CD14-positive monocyte (primary cell): ENCODE measurements around the gene INPP4A. TPM values are rescaled to one million over a fixed set of nuclear protein-coding genes. Genes with fewer than 3 reads are reported as not detected.

Source experiments
- DNase-seq, 3 donors: peaks; one replicate each; pipeline ENCODE4 v3.0.0-alpha.2; 2011 to 2022
- H2AFZ ChIP-seq: 2 replicates; pipeline ENCODE4 v1.6.0; 2012; ENCODE audit warnings: mild to moderate bottlenecking, low read depth, low read length, inconsistent platforms; ENCODE audit not compliant: insufficient read depth, poor library complexity, severe bottlenecking
- H3K27ac ChIP-seq, 2 donors: 1 replicate in 1 of 2; 2 replicates in 1 of 2; pipeline ENCODE4 v1.5.1; 2012 to 2013; ENCODE audit warnings: low read length in 2 of 2, control low read depth in 1 of 2, inconsistent platforms in 1 of 2, low read depth in 1 of 2, mild to moderate bottlenecking in 1 of 2
- H3K27me3 ChIP-seq, 2 donors: one replicate each; pipeline versions ENCODE4 v1.6.0 to v1.6.1; 2011 to 2013; ENCODE audit warnings: low read length in 2 of 2; ENCODE audit not compliant: control insufficient read depth in 2 of 2, insufficient read depth in 2 of 2
- H3K36me3 ChIP-seq, 2 donors: replicated peaks in 1 of 2; 1 replicate in 1 of 2; 2 replicates in 1 of 2; pipeline versions ENCODE4 v1.5.1 to v1.6.1; 2012 to 2013; ENCODE audit warnings: low read length in 2 of 2, control low read depth in 1 of 2, inconsistent platforms in 1 of 2, mild to moderate bottlenecking in 1 of 2; ENCODE audit not compliant: insufficient read depth in 2 of 2, control insufficient read depth in 1 of 2
- H3K4me1 ChIP-seq, 2 donors: 1 replicate in 1 of 2; 2 replicates in 1 of 2; pipeline versions ENCODE4 v1.5.1 to v1.6.1; 2012 to 2013; ENCODE audit warnings: low read length in 2 of 2, control low read depth in 1 of 2, inconsistent platforms in 1 of 2, mild to moderate bottlenecking in 1 of 2, moderate library complexity in 1 of 2; ENCODE audit not compliant: insufficient read depth in 2 of 2, control insufficient read depth in 1 of 2
- H3K4me2 ChIP-seq: replicated peaks from 2 replicates; pipeline ENCODE3; 2012; ENCODE audit warnings: low read length, moderate library complexity, mild to moderate bottlenecking; ENCODE audit not compliant: poor library complexity, severe bottlenecking; ENCODE audit errors: extremely low read depth
- H3K4me3 ChIP-seq, 3 experiments: fragments of 200-600 bp in 1 of 3; sonication (generic) in 1 of 3; replicated peaks in 1 of 3; 1 replicate in 2 of 3; 2 replicates in 1 of 3; pipeline ENCODE4 v1.5.1; 2011 to 2013; ENCODE audit warnings: low read length in 3 of 3, mild to moderate bottlenecking in 3 of 3, control low read depth in 2 of 3, low read depth in 2 of 3, inconsistent platforms in 1 of 3, moderate library complexity in 1 of 3
- H3K79me2 ChIP-seq: 2 replicates; pipeline ENCODE4 v1.6.0; 2012; ENCODE audit warnings: mild to moderate bottlenecking, control low read depth, inconsistent platforms, low read length, moderate library complexity; ENCODE audit not compliant: insufficient read depth
- H3K9ac ChIP-seq: 2 replicates; pipeline ENCODE4 v1.6.0; 2017; ENCODE audit warnings: low read length, mild to moderate bottlenecking; ENCODE audit not compliant: insufficient read depth, poor library complexity, severe bottlenecking
- H3K9me3 ChIP-seq, 2 donors: replicated peaks in 1 of 2; 1 replicate in 1 of 2; 2 replicates in 1 of 2; pipeline versions ENCODE4 v1.5.1 to v1.6.1; 2012 to 2013; ENCODE audit warnings: low read length in 2 of 2, control low read depth in 1 of 2; ENCODE audit not compliant: control insufficient read depth in 1 of 2, insufficient read depth in 1 of 2
- H4K20me1 ChIP-seq: 2 replicates; pipeline ENCODE4 v1.6.0; 2012; ENCODE audit warnings: mild to moderate bottlenecking, low read length, control low read depth, moderate library complexity; ENCODE audit not compliant: insufficient read depth
- H3K27ac Mint-ChIP-seq, 7 donors: one replicate each; pipeline ENCODE4 v1.8.0; 2020; ENCODE audit warnings: mild to moderate bottlenecking in 7 of 7, mixed read lengths in 7 of 7, moderate library complexity in 6 of 7, inconsistent platforms in 2 of 7
- H3K27me3 Mint-ChIP-seq, 3 donors: one replicate each; pipeline ENCODE4 v1.8.0; 2021 to 2022; ENCODE audit warnings: low read depth in 3 of 3, mild to moderate bottlenecking in 3 of 3, mixed read lengths in 3 of 3, moderate library complexity in 3 of 3, inconsistent platforms in 1 of 3
- H3K36me3 Mint-ChIP-seq, 2 donors: one replicate each; pipeline ENCODE4 v1.8.0; 2020; ENCODE audit warnings: mixed read lengths in 2 of 2, inconsistent platforms in 1 of 2, mild to moderate bottlenecking in 1 of 2
- H3K4me1 Mint-ChIP-seq: one replicate; pipeline ENCODE4 v1.8.0; 2020; ENCODE audit warnings: mild to moderate bottlenecking, mixed read lengths
- H3K4me3 Mint-ChIP-seq, 2 donors: one replicate each; pipeline ENCODE4 v1.8.0; 2020; ENCODE audit warnings: mild to moderate bottlenecking in 2 of 2, mixed read lengths in 2 of 2, moderate library complexity in 1 of 2
- H3K9me3 Mint-ChIP-seq, 7 donors: one replicate each; pipeline ENCODE4 v1.8.0; 2020 to 2022; ENCODE audit warnings: mixed read lengths in 7 of 7, mild to moderate bottlenecking in 6 of 7, moderate library complexity in 6 of 7, inconsistent platforms in 2 of 7
- CTCF ChIP-seq: fragments of 200-600 bp; IDR thresholded peaks from one replicate; pipeline ENCODE4 v1.8.0; 2022; ENCODE audit warnings: antibody characterized with exemption, mild to moderate bottlenecking
- WGBS: methylation state at CpG from one replicate; pipeline ENCODE4 v1.1.5; 2013; ENCODE audit warnings: missing lambda C conversion rate; ENCODE audit not compliant: insufficient coverage; 5-methylcytosine and 5-hydroxymethylcytosine counted together
- intact Hi-C, 2 donors: fragments of 100-400 bp; cut with micrococcal nuclease; formaldehyde crosslinking; loops; one replicate each; pipeline versions ENCODE4 v1.15.0 to v1.15.1; 2023
- polyA plus RNA-seq, 3 donors: library from polyadenylated mRNA; depleted of rRNA in 1 of 3; unstranded in 2 of 3; stranded (reverse) in 1 of 3; fragments of 300-500 nt in 2 of 3; fragments of >200 nt in 1 of 3; fragmentation: Illumina TruSeq in 2 of 3; gene quantifications; 1 replicate in 2 of 3; 2 replicates in 1 of 3; pipeline ENCODE4 v1.2.3, GENCODE V29; 2012 to 2021

INPP4A gene
- polyA plus RNA-seq, 3 donors, result 13.7 to 52.4 (median 20.7) TPM

GRCh38 chr2:98463081-98463481 is 18.4 kb downstream of the INPP4A start:
- peak overlapping the region; percentile 34 for H3K4me2 ChIP-seq
- intact Hi-C loops, result loop anchor here in 1 of 2 donors (5.0 kb wide), 1 partner anchor 44 kb away; no protein-coding TSS in a partner anchor
- peaks cover 30 to 39% of the 10 kb centered on the region in 2 donors for H3K36me3 Mint-ChIP-seq
- H3K27me3 ChIP-seq, result no peaks in the 10 kb centered on the region
- H3K9me3 Mint-ChIP-seq, result peaks cover 0 to 8% (median 3%) of the 10 kb centered on the region in 7 donors
- H3K4me1 Mint-ChIP-seq, result peaks cover 92% of the 10 kb centered on the region
- H3K27ac ChIP-seq, result peak overlapping the region; percentile 93 to 97
- no peaks in the 10 kb centered on the region for H3K27me3 Mint-ChIP-seq
- H3K27ac Mint-ChIP-seq, result peak overlapping the region; percentile 96 to 99 (median 97)
- no peak for TF ChIP-seq CTCF
- peaks cover 15% of the 10 kb centered on the region for H4K20me1 ChIP-seq
- peaks cover 2 to 12% of the 10 kb centered on the region in 2 donors for H3K36me3 ChIP-seq
- no peak for DNase-seq
- no peaks in the 10 kb centered on the region for H3K9me3 ChIP-seq
- peaks cover 87 to 98% of the 10 kb centered on the region in 2 donors for H3K4me1 ChIP-seq
- H3K4me3 Mint-ChIP-seq, result peak overlapping the region; percentile 9 to 20
- H3K4me3 ChIP-seq, result peak overlapping the region in 1 of 3 experiments; percentile 23
- no peak overlapping the region for H3K9ac ChIP-seq
- 96% methylated on average over 8 of the region's 11 CpGs for WGBS
- H2AFZ ChIP-seq, result no peak overlapping the region
- H3K79me2 ChIP-seq, result peaks cover 74% of the 10 kb centered on the region

DNA sequence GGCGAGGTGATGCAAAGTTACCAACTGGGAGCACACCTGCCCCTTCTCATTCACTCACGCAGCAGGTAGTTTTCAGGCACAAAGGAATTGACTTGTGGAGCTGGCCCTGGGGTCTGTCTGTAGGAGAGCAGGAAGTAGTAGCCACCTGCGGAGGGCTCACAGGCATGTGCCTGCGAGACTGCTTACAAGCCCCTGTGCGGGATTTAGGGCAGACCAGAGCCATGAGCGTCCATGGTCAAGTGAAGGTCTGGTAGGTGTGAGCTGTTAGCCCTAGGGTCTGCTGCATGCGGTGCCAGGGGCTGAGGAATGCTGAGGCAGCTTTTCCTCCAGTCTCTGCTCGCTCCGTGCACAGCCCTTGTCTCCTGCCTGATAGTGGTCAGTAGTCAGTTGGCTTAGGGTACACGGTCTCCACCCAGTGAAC is 18.9 kb downstream of the INPP4A start:
- Histone ChIP-seq H3K4me1 (peaks cover 92 to 100% of the 10 kb centered on the region in 2 donors), H3K27me3 (no peaks in the 10 kb centered on the region), H3K9me3 (no peaks in the 10 kb centered on the region), H3K9ac (peak overlapping the region; percentile 66), H3K36me3 (peaks cover 1 to 8% of the 10 kb centered on the region in 2 donors), H3K4me2 (peak overlapping the region; percentile 34), H2AFZ (no peak overlapping the region), H3K79me2 (peaks cover 74% of the 10 kb centered on the region), H3K27ac (peak overlapping the region; percentile 93 to 97), H3K4me3 (peak overlapping the region in 1 of 3 experiments; percentile 23), H4K20me1 (peaks cover 12% of the 10 kb centered on the region)
- H3K9me3 Mint-ChIP-seq, result peaks cover 0 to 8% (median 3%) of the 10 kb centered on the region in 7 donors
- TF ChIP-seq CTCF, result no peak
- intact Hi-C loops, result loop anchor here in 1 of 2 donors (5.0 kb wide), 1 partner anchor 44 kb away; no protein-coding TSS in a partner anchor
- H3K4me3 Mint-ChIP-seq, result peak overlapping the region; percentile 32 to 77
- peaks cover 92% of the 10 kb centered on the region for H3K4me1 Mint-ChIP-seq
- H3K27me3 Mint-ChIP-seq, result no peaks in the 10 kb centered on the region
- WGBS, result 43% methylated on average over 8 of the region's 10 CpGs
- no peak for DNase-seq
- peaks cover 25 to 36% of the 10 kb centered on the region in 2 donors for H3K36me3 Mint-ChIP-seq
- peak overlapping the region; percentile 96 to 99 (median 97) for H3K27ac Mint-ChIP-seq
